Skeletal muscle tissue (tissue), 4 donors: ENCODE measurements around the gene NKX3-2. TPM values are rescaled to one million over a fixed set of nuclear protein-coding genes. Genes with fewer than 3 reads are reported as not detected.

ENCODE experiments used
- H3K27ac ChIP-seq: one replicate; pipeline ENCODE4 v1.7.0; 2013; ENCODE audit warnings: mild to moderate bottlenecking, low read depth, low read length, inconsistent platforms
- H3K27me3 ChIP-seq, 3 donors: one replicate each; pipeline ENCODE4 v1.7.0; 2013; ENCODE audit warnings: low read length in 3 of 3; ENCODE audit not compliant: control insufficient read depth in 3 of 3, insufficient read depth in 3 of 3
- H3K36me3 ChIP-seq, 3 donors: one replicate each; pipeline ENCODE4 v1.7.0; 2013; ENCODE audit warnings: low read length in 3 of 3; ENCODE audit not compliant: control insufficient read depth in 3 of 3, insufficient read depth in 3 of 3
- H3K4me1 ChIP-seq, 3 donors: one replicate each; pipeline ENCODE4 v1.7.0; 2013; ENCODE audit warnings: low read length in 3 of 3, mild to moderate bottlenecking in 3 of 3; ENCODE audit not compliant: control insufficient read depth in 3 of 3, insufficient read depth in 3 of 3
- H3K4me3 ChIP-seq, 3 donors: one replicate each; pipeline ENCODE4 v1.7.0; 2013; ENCODE audit warnings: low read length in 3 of 3
- H3K9ac ChIP-seq, 3 donors: one replicate each; pipeline ENCODE4 v1.7.0; 2013; ENCODE audit warnings: low read length in 3 of 3, mild to moderate bottlenecking in 3 of 3, moderate library complexity in 2 of 3, low read depth in 1 of 3
- H3K9me3 ChIP-seq, 3 donors: one replicate each; pipeline ENCODE4 v1.7.0; 2013; ENCODE audit warnings: low read length in 3 of 3; ENCODE audit not compliant: control insufficient read depth in 3 of 3
- total RNA-seq: library from RNA; depleted of rRNA; stranded (reverse); fragments of >200 nt; gene quantifications from one replicate; pipeline ENCODE4 v1.2.3, GENCODE V29; 2014
- donor health status: Osteomylitis.

NKX3-2 gene
- total RNA-seq, 1 donor from 2014 or later = under 0.01 TPM

GRCh38 chr4:13546941-13547484, 2.7 kb upstream of the NKX3-2 start:
- Histone ChIP-seq H3K27ac (no peak overlapping the region), H3K4me1 (peaks cover 17 to 25% (median 20%) of the 10 kb centered on the region in 3 donors), H3K9me3 (peaks cover 0 to 2% (median 2%) of the 10 kb centered on the region in 3 donors), H3K9ac (no peak overlapping the region), H3K36me3 (no peaks in the 10 kb centered on the region), H3K4me3 (peak overlapping the region in 2 of 3 donors; percentile 22 to 46), H3K27me3 (peaks cover 69 to 76% (median 71%) of the 10 kb centered on the region in 3 donors)

- H3K27me3 ChIP-seq = peaks cover 76 to 83% (median 78%) of the 10 kb centered on the region in 3 donors
- peak overlapping the region in 1 of 3 donors; percentile 22 for H3K4me3 ChIP-seq
- H3K9ac ChIP-seq = no peak overlapping the region
- H3K4me1 ChIP-seq = peaks cover 21 to 29% (median 24%) of the 10 kb centered on the region in 3 donors
- H3K9me3 ChIP-seq = peaks cover 0 to 2% (median 2%) of the 10 kb centered on the region in 3 donors
- no peak overlapping the region for H3K27ac ChIP-seq
- no peaks in the 10 kb centered on the region for H3K36me3 ChIP-seq
These were observed 2.0 kb upstream of the NKX3-2 start for GRCh38 chr4:13546142-13546940.

- peaks cover 0 to 2% (median 0%) of the 10 kb centered on the region in 3 donors for H3K9me3 ChIP-seq
- H3K36me3 ChIP-seq = no peaks in the 10 kb centered on the region
- H3K4me3 ChIP-seq = peak overlapping the region in 1 of 3 donors; percentile 17
- no peak overlapping the region for H3K27ac ChIP-seq
- H3K9ac ChIP-seq = no peak overlapping the region
- peaks cover 21 to 29% (median 26%) of the 10 kb centered on the region in 3 donors for H3K4me1 ChIP-seq
- H3K27me3 ChIP-seq = peaks cover 83 to 92% (median 87%) of the 10 kb centered on the region in 3 donors
These were observed 1.1 kb upstream of the NKX3-2 start for GRCh38 chr4:13545394-13545808.

GRCh38 chr4:13544606-13545393, 492 bp upstream of the NKX3-2 start:
- peak overlapping the region in 1 of 3 donors; percentile 8 for H3K9ac ChIP-seq
- H3K9me3 ChIP-seq = peaks cover 0 to 2% (median 0%) of the 10 kb centered on the region in 3 donors
- peaks cover 23 to 34% (median 30%) of the 10 kb centered on the region in 3 donors for H3K4me1 ChIP-seq
- peaks cover 85 to 97% (median 88%) of the 10 kb centered on the region in 3 donors for H3K27me3 ChIP-seq
- H3K4me3 ChIP-seq = peak overlapping the region; percentile 17 to 65 (median 56)
- no peak overlapping the region for H3K27ac ChIP-seq
- no peaks in the 10 kb centered on the region for H3K36me3 ChIP-seq

DNA sequence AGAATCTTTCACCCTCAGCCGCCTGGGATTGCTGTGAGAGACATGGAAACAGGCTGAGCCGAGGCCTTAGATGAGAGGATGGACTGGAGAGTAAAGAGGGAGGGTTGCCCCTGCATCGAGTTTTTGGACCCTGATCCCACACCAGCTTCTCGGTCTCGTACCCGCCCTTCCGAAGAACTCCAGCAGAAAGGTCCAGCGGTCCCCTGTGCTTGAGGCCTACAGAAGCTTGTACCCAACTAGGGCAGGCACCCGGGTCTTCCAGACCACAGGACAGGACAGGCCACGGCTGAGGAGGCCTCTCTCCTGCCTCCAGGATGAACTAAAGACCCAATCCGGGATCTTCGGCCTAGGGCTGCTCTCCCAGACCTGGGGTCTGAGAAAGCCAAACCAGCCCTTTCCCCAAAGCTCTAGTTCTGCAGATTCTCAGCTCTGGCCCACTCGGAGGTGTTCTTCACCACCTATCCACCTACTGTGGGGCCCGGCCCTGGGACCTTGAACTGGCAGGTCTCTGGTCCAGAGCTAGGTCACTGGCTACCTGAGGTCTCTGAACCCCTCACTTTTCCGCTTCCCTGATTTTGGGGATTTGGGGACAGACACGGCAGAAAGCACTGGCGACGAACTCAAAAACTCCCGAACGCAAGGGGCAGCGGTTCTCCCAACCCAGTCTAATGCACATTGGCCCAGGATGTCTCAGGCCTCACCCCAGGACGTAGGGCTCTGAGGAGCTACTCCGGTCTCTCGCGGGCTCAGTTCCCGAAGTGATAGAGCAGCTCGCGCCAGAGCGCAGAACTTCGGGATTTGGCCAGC, 1.1 kb downstream of the NKX3-2 start:
- no peak overlapping the region for H3K27ac ChIP-seq
- peaks cover 87 to 98% (median 90%) of the 10 kb centered on the region in 3 donors for H3K27me3 ChIP-seq
- no peaks in the 10 kb centered on the region for H3K36me3 ChIP-seq
- H3K4me3 ChIP-seq = no peak overlapping the region
- H3K9ac ChIP-seq = no peak overlapping the region
- H3K4me1 ChIP-seq = peaks cover 23 to 29% (median 26%) of the 10 kb centered on the region in 3 donors
- H3K9me3 ChIP-seq = peaks cover 0 to 4% (median 2%) of the 10 kb centered on the region in 3 donors

GRCh38 chr4:13542577-13543031, 1.7 kb downstream of the NKX3-2 start:
- Histone ChIP-seq H3K27ac (no peak overlapping the region), H3K4me3 (no peak overlapping the region), H3K9ac (no peak overlapping the region), H3K4me1 (peaks cover 23 to 29% (median 26%) of the 10 kb centered on the region in 3 donors), H3K36me3 (no peaks in the 10 kb centered on the region), H3K9me3 (peaks cover 0 to 4% (median 2%) of the 10 kb centered on the region in 3 donors), H3K27me3 (peaks cover 91 to 98% (median 94%) of the 10 kb centered on the region in 3 donors)

DNA sequence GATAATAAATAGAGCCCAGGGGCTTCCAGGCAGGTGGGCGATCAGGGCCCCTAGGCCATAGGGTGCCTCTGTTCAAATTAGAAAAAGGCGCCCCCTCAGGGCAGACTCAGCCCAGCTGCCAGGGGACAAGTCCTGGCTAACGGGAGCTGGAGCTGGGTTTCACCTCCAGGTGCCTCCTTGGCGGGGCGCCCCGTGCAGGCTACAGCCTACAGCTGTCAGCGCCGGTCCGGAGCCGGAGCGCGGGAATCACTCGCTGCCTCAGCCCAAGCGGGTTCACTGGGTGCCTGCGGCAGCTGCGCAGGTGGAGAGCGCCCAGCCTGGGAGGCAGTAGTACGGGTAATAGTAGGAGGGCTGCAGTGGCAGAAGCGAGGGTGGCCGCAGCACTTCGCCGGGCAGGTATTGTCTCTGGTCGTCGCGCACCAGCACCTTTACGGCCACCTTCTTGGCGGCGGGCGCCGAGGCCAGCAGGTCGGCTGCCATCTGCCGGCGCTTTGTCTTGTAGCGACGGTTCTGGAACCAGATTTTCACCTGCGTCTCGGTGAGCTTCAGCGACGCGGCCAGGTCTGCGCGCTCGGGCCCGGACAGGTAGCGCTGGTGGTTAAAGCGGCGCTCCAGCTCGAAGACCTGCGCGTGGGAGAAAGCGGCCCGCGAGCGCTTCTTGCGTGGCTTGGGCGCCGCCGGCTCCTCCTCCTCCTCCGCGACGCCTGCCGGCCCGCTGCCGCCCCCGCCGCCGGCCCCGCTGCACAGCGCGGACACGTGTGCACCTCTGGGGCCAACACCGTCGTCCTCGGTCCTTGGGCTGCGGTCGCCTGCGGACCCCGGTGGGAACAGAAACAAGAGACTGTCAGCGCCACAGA, 2.4 kb downstream of the NKX3-2 start:
- Histone ChIP-seq H3K27ac (no peak overlapping the region), H3K4me1 (peaks cover 19 to 26% (median 24%) of the 10 kb centered on the region in 3 donors), H3K36me3 (no peaks in the 10 kb centered on the region), H3K9ac (no peak overlapping the region), H3K27me3 (peaks cover 92 to 98% (median 96%) of the 10 kb centered on the region in 3 donors), H3K9me3 (peaks cover 0 to 4% (median 2%) of the 10 kb centered on the region in 3 donors), H3K4me3 (peak overlapping the region in 2 of 3 donors; percentile 27 to 29)

- no peak overlapping the region for H3K4me3 ChIP-seq
- peaks cover 0 to 4% (median 2%) of the 10 kb centered on the region in 3 donors for H3K9me3 ChIP-seq
- H3K27ac ChIP-seq = no peak overlapping the region
- H3K4me1 ChIP-seq = peaks cover 19 to 23% (median 21%) of the 10 kb centered on the region in 3 donors
- H3K9ac ChIP-seq = no peak overlapping the region
- peaks cover 92 to 96% (median 96%) of the 10 kb centered on the region in 3 donors for H3K27me3 ChIP-seq
- no peaks in the 10 kb centered on the region for H3K36me3 ChIP-seq
These were observed 3.1 kb downstream of the NKX3-2 start for GRCh38 chr4:13541176-13541604.
